Fibroblast of upper back skin (primary cell): ENCODE data around the gene CLSTN2.

Source experiments
- DNase-seq: peaks from one replicate; pipeline ENCODE4 v3.0.0-alpha.2; 2013

Gene CLSTN2

DNA sequence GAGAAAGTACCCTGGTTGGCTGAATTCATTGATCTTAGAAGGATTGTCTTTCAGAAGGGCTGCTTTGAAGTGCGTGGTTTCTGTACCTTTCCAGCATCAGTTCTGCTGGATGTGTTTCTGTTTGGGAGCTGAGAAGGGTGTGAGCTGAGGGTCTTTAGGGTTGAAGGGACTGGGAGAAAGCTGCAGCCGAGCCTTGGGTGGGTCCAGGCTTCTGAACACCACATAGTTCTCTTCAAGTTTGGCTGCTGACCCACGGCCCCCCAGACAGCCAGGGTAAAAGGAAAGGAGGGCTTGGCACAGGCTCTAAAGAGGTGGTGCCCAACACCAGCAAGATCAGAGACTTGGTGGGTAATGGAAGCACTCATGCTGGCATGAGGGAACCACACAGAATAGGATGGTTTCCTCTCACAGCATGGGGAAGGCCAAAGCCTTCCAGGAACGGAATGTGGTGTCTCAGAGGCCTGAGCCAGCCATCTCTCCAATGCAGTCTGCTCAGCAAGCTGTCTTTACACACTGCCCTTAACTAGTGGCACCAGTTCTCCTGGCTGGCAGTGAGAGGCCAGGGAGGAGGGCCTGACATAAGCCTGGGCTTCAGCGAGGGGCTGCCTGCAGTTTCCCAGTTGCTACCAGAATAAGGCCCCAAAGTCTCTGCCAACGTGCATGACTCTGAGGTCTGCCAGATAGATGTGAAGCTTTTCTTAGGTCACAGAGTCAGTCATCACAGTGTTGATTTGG is 503.9 kb downstream of the CLSTN2 start:
- no peak for DNase-seq

DNA sequence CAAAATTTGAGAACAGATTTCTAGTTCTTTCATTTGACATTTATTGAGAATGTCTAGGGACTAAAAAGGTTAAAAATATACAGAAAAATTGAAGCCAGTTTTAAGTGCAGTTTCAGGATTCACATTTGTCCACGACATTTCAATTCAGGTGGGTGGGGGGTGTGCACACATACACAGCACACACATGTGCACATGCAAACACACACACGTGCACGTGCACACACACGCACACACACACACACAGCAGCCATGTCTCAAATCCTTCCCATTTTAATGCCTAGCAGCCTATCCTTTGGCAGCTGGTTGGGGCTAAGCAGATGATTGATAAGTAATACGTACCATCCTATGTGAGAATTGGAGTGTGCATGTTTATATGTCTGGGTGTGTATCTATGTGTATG is 504.5 kb downstream of the CLSTN2 start:
- no peak for DNase-seq

DNA sequence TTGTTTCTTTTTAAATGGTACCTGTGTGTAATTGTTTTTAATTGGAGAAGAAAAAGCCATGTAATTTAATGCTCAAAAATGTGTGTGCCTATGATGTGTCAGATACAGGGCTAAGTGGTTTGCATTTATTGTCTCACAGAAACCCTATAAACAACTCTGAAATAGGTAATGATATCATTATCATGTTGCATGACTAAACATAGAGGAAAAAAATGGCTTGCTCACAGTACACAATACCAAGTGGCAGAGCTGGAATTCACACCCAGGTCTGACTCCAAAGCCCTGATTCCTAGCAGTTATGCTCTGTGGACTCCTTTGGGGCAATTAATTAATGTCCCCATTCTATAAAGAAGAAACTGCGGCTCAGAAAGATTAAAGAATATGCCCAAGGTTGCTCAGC is 505.5 kb downstream of the CLSTN2 start:
- no peak for DNase-seq

DNA sequence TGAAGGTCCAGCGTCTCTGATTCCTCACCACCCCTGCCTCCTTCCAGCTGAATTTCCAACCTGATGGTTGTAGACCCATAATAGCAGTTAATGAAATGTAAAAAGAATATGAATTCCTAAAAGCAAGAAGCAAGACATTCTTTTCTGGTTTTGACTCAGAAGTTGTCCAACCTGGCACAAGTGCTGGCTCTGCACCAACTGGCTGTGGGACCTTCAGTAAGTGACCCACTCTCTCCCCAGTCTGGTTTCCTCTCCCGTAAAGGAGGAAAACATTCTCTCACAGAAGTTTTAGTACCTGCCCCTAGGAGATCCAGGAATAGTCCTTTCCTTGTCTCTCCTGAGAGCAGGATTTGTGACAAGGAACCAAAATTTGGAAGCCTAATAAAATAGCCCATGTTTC is 506.0 kb downstream of the CLSTN2 start:
- DNase-seq = peak; percentile 71

DNA sequence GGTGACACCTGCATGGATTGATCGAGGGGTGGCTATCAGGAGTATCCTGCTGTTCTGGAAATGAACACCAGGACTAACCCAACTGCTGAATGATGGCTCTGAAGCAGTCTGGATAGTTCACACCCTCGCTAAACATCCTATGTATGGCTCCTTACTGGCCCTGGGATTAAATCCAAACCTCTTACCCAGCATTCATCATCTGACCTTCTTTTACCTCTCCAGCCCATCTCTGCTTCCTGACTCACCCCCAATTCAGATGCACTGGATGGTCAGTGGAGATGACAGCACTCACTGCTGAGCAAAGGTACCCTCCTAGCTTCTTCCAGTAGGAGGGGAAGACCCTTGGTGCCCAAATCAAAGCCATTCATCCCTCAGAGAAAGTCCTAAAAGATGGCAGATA is 507.6 kb downstream of the CLSTN2 start:
- no peak for DNase-seq

DNA sequence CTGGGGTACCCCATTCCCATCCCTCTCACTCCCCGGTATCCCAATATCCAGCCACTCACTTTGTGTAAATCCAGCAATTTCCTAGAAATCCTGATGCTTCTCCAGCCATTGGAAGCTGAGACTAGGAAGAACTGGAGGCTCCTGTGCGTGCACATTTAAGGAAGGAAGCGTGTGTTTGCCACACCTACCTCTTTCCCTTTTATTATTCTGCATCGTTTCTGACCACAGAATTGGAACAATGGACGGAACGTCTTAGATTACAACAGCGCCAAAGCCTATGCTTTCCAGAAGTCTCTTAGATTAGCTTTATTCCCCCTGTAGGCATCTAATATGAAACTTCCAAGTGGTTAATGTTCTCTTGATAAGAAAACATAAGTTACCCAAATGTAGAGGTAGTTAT is 508.1 kb downstream of the CLSTN2 start:
- DNase-seq = no peak

DNA sequence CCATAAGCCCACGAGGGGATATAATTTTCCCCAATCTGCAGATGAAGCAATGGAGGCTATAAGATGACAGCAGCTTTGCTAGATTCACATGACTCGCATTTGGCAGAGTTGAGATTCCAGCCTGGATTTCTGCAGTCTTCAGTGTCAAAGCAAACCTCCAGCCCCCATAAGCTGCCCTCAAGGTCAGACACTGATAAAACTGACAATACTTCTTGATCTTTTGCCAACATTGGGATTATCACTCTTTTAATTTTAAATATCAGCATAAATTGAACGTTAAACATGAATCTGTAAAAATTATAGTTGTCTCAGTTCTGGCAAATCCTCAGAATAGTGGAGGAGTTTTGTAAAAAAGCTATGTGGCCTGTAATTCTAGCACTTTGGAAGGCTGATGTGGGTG is 508.8 kb downstream of the CLSTN2 start:
- DNase-seq = no peak

DNA sequence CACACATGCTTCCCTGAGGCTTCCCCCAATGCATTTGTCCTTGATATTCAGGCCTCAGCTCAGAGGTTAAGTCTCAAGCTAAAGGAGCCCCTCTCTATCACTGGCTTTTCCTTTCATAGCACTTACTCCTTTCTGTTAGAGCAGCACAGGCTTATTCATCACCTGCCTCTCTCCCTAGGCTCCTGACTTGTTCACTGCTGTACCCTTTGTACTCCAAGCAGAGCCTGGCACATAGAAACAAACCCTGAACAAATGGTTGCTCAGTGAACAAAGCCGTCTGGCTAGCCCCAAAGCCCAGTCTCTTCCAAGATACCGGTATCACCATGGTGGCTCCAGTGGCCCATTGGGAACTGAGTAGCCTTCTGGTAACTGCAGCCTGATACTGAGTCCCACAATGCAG is 511.7 kb downstream of the CLSTN2 start:
- DNase-seq = no peak

DNA sequence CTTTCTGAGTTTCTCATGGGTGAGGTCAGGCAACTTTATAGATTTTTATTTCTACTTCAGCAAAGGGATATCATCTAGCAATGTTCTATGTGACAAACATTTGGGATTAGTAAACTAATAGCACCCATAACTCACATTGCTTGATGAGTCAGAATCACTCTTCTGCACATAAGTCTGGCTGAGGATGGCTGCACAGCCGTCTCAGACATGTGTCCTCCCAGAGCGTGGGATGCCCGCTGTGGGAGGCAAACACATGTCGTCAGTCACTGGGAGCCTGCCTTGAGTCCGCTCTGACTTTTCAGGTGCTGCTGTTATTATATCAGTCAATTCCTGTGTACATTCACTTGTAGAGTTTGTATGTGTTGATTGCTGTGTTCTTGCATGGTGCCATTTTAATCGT is 512.2 kb downstream of the CLSTN2 start:
- DNase-seq = no peak

DNA sequence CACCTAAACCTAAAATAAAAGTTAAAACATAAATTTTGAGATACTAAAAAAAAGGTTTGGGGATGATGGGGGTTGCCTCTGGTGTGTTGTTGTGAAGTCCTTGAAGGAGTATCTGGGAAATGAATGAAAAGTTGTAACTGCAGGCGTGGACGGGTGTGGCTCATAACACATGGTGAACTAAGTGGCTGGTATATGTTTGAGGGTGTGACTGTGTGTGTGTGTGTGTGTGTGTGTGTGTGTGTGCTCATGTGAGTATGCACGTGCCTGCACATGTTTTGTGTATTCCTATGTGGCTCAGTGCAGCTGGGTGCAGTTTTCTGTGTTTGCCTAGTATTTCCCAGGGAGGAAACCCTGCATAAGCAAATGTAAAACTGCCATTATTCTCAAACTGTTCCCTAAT is 513.0 kb downstream of the CLSTN2 start:
- DNase-seq = no peak

DNA sequence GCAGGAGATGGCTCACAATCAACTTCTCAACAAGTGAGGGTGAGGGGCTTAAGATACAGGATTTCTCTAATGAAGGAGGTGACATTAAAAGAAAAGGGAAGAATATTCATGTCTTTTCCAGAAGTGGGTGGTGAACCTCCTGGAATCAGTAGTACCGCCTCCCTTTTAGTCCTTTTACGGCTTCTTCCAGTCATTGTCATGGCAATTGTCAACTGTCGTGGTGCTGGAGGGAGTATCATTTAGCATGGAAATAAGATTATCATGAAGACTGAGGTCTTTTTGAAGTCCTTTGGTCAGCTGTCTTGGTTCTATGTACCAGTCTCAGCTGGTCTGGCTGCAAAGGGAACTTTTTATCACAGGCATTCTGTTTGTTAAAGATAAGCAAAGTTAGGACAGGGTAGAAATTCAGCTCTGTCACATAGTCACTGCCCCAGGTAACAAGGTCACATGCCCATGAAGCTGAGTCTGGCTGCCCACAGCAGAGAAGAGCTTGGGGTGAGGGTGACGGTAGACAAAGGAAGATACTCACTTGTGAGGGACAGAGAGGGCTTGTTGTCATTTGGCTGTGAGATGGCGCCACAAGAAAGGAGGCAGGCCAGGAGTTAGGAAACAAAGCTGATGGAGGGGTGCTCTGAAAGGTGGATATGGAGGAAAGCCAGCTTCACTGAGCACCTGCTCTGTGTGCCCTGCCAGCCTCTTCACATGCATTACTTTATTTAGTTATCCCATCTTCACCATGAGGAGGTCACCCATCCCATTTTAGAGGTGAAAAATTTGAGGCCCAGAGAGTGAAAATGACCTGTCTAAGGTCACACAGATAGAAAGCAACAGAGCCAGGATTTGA is 514.6 kb downstream of the CLSTN2 start:
- DNase-seq = no peak

DNA sequence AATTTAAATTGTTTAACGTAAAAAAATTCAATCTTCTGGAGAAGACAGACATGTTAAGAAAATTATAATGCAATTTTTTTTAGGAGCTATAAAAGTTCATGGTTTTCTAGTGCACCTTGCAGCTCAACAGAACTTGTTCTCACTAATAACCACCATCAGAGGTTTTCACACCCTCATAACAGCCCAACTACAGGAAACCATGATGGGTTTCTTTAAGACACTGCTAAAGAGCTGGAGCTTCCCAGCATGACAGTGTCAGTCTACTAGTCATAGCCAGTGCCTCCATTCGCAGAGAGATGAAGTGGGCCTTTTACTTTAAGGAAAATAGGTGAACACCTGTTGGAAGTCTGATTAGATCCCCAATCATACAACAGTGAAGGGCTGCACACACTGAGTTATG is 518.8 kb downstream of the CLSTN2 start:
- no peak for DNase-seq

DNA sequence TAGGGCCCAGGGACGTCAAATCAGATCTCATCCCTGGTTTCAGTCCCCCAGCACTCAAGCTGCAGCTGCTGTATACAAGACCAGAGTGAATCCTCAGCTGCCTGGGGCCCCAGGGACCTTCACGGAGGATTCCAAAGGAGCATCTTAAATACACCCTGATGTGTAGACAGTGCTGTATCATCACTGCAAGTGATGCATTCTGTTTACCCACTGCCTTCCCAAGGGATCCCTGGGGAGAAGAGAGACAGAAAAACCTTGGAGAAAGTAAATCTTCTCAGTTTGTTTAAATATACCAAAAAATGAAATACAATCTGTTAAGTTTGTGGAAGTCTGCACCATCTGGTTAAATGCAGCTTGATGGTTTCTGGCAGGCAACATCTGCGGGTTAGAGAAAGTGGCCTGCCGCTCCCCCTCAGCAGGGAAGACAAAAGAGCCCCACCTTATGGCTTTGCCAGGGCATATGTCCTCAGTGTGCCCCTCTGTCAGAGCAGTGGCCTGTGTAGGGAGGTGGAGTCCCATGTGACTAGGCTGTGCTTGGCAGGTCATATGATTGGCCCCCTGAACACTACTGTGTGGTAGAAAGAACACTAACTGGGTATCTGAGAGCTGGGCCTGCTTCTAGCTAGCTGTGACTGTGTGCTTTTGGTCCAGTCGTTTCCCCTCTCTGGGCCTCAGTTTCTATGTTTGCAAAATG is 520.7 kb downstream of the CLSTN2 start:
- DNase-seq = no peak

DNA sequence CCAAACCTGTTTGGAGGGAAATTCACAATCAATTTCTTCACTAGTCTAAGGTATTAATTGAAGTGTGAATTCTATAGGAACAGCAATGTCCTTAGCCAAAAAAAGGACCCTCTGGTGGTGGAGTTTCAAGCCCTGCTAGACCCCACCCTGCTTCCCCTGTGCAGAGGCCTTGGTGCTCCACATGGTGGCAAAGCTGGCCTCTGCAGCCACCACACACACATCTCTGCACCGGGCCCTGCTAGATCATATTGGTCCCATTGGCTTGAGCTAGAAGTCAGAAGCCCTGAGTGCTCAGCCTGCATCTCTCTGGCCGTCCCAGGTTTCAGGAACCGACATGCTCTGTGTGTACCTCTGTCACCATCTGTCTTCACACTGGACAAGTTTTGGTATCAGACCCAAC is 522.0 kb downstream of the CLSTN2 start:
- DNase-seq = no peak

DNA sequence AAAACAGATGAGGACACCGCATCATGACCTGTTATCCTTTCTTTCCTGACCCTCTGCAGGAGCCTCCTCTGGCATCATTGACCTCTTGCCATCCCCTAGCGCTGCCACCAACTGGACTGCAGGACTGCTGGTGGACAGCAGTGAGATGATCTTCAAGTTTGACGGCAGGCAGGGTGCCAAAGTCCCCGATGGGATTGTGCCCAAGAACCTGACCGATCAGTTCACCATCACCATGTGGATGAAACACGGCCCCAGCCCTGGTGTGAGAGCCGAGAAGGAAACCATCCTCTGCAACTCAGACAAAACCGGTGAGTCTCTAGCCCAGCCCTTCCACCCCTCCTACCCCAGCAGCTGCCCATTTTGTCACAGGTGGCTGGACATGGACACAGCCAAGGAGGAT is 524.5 kb downstream of the CLSTN2 start:
- DNase-seq = no peak

DNA sequence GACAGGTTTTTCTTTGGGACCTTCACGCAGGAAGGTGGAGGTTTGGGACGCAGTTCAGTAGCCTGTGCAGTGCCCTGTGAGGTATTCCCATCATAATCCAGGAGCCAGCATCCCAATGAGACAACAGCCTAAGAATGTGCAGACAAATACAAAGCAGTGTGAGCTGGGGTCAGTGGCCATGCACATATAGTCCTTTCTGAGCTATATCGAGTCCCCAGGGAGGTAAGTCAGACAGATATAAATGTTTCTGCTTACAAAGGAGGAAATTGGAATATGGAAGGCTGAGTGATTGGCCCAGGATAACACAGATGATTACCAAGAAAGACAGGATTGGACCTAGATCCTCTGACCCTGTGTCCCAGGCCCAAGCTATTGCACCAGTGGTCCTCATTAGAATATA is 526.3 kb downstream of the CLSTN2 start:
- no peak for DNase-seq

DNA sequence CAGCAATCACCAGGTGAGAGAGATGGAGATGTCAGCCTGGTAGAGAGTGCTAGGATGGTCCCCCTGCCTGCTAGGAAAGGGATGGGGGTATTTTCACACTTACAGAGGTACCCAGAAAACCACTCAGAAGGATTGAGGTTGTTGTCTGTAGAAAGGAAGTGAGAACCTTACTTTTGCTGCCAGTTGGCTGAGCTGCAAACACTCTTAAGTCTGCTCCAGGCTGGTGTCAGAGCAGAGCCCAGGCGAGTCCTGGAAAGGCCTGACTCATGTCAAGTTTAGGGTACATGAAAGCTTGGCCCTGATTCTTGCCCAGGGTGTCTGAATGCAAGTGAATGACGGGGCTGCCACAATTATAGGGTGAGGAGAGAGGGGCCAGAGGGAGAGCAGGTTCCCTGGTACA is 528.4 kb downstream of the CLSTN2 start:
- no peak for DNase-seq

DNA sequence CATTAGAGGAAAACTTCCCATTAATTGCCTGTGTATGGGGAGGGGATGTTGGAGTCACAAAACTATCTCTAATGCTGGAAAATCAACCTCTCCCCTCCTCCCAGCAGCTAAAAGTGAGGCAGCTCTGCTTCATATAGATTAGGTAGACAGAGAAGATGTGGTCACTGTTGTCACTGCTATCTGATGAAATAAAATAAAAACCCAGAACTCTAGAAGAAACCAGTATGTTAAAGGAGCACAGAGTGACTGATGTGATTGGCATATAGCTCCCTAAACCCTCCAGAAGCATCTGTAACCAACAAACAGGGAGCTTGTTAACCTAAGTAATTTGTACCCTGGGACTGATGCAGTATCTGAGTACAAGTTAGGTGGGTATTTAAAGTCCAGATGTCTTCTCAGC is 531.0 kb downstream of the CLSTN2 start:
- no peak for DNase-seq

DNA sequence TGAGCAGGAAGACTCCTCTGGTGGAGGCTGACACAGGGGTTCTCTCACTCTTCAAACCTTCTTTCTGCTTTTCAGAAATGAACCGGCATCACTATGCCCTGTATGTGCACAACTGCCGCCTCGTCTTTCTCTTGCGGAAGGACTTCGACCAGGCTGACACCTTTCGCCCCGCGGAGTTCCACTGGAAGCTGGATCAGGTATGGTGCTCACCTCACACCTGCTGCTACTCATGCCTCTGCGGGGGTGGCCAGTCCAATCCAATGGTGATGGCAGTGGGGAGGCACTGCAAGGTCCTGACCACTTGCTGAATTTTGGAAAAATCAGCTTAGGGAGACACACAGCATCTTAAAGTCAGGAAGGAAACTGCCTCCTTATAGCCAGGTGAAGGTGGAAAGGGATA is 531.5 kb downstream of the CLSTN2 start:
- no peak for DNase-seq

DNA sequence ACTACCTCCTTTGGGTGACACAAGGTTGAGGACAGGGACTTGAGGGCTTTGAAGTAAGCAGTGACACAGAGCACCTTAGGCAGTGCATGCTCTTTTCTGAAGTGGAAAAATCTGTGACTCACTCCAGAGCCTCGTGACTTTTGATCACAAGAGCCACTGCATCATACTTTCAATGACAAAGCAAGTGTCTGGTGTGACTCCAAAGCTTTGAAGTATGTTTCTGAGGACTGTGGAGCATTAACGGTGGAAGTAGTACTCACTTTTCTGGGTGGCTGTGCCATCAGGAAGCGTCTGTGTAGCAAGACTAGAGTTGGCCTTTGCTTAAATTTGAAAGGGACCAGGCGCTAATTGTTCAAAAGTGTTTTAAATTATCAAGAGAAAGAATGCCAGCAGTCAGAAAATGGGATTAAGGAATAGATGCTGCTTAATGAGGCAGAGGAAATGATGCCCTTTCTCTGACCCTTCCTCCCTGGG is 532.2 kb downstream of the CLSTN2 start:
- no peak for DNase-seq

DNA sequence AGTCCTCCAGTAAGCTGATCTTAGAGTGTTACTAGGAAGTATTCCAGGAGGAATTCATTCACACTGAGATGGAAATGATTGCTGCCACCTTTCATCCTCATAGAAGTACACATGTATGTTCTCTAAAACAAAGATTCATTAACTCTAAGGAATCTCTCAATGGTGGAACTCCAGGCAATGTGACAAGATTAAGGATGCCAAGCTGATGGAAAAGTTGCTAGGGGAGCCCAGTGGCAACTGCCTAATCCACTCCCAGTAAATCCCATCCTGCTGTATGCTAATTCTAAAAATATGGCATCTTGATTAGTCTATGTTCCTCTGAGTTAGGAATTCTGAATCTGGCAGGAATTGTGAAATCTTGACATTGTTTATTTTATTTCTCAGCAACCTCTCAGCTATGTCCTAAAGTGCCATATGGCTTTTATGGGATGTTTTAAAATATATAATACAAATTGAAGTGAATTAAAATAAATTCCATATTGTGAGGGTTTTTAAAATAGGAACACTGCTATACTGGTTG is 532.9 kb downstream of the CLSTN2 start:
- DNase-seq = no peak

DNA sequence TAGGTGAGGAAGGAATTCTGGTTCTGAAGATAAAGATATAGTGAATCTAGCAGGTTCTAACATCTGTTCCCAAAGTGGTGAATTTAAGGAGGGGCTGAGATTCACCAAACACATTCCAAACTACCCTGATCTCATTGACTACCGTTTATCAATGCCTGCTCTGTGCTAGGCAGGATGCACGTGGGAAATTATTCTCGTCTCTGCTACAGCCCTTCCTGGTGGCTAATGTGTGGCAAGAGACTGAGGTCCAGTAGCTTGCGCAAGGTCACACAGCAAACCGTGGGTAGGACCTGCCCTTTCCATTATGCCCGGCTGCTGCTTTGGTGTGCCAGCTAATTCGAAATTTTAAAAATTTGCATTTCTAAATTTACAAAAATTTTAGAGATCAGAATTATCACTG is 533.4 kb downstream of the CLSTN2 start:
- DNase-seq = no peak

DNA sequence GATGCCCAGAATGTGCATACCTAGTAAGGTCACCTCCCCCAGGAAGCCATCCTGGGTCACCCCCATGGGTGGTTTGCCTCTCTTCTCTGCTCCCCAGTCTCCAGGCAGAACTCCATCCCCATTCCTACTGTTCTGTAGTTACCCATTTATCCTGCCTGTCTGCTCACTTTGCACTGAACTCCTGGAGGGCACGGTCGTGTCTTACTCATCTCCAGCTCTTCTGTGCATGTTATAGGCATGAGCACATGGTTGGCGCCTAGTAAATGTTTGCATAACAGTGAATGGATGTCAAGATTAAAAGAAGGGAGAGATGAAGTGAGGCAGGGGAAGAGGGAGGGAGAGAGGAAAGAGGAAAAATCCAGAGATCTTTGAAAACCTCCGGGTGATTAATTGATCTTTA is 534.5 kb downstream of the CLSTN2 start:
- DNase-seq = peak; percentile 14

DNA sequence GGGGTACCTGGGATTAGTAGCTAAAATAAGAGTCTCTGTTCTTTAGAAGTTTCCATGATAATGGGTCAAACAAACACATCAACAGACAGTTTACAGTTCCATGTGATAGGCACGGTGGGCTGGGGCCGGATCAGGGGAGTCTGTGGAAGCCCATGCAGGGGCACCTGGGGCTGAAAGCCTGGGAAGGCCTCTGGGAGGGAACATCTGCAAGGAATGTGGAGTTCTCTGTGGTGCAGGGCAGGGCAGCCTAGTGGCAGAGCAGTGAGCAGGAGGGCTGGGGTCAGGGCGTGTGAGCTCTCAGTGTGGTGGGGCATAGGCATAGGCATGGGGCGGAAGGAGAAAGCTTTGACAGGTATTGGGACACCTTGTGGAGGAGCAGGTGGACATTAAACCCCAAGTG is 535.2 kb downstream of the CLSTN2 start:
- no peak for DNase-seq
